H9 (cell line): ENCODE measurements around the gene CC2D1A. TPM values are rescaled to one million over a fixed set of nuclear protein-coding genes. Genes with fewer than 3 reads are reported as not detected.

Experiments used
- DNase-seq: peaks from one replicate; pipeline ENCODE4 v3.0.0-alpha.2; 2017
- H2AFZ ChIP-seq: one replicate; pipeline ENCODE4 v1.6.1; 2013; ENCODE audit warnings: mild to moderate bottlenecking, low read length, control low read depth, moderate library complexity
- H2AK5ac ChIP-seq: 2 replicates; pipeline ENCODE4 v1.6.1; 2013; ENCODE audit warnings: low read length, control low read depth, mixed read lengths; ENCODE audit not compliant: insufficient read length
- H2BK120ac ChIP-seq: one replicate; pipeline ENCODE4 v1.6.1; 2013; ENCODE audit warnings: low read depth, mild to moderate bottlenecking, low read length, control low read depth, inconsistent platforms; ENCODE audit not compliant: poor library complexity, severe bottlenecking
- H2BK12ac ChIP-seq: 2 replicates; pipeline ENCODE4 v1.6.1; 2013; ENCODE audit warnings: low read length, control low read depth, mixed read lengths, low read depth; ENCODE audit not compliant: insufficient read length
- H2BK15ac ChIP-seq: 2 replicates; pipeline ENCODE4 v1.6.1; 2013; ENCODE audit warnings: low read depth, low read length, control low read depth
- H2BK20ac ChIP-seq: one replicate; pipeline ENCODE4 v1.6.1; 2013; ENCODE audit warnings: low read depth, mild to moderate bottlenecking, low read length, control low read depth, inconsistent platforms; ENCODE audit not compliant: poor library complexity, severe bottlenecking
- H2BK5ac ChIP-seq: 2 replicates; pipeline ENCODE4 v1.6.1; 2013; ENCODE audit warnings: low read length, control low read depth, mixed read lengths; ENCODE audit not compliant: insufficient read length
- H3K14ac ChIP-seq: 2 replicates; pipeline ENCODE4 v1.6.1; 2013; ENCODE audit warnings: low read length, control low read depth; ENCODE audit not compliant: insufficient read depth
- H3K18ac ChIP-seq: 2 replicates; pipeline ENCODE4 v1.6.1; 2013; ENCODE audit warnings: low read depth, mild to moderate bottlenecking, mixed read lengths, low read length, control low read depth; ENCODE audit not compliant: insufficient read length
- H3K23ac ChIP-seq: 2 replicates; pipeline ENCODE4 v1.6.1; 2013; ENCODE audit warnings: low read length, control low read depth, mixed read lengths, low read depth; ENCODE audit not compliant: insufficient read length
- H3K23me2 ChIP-seq: 2 replicates; pipeline ENCODE4 v1.6.1; 2013; ENCODE audit warnings: low read depth, mild to moderate bottlenecking, mixed read lengths, low read length, control low read depth; ENCODE audit not compliant: insufficient read length, poor library complexity, severe bottlenecking
- H3K27ac ChIP-seq: 2 replicates; pipeline ENCODE4 v1.5.1; 2013; ENCODE audit warnings: low read length, control low read depth, mixed read lengths, low read depth; ENCODE audit not compliant: insufficient read length
- H3K27me3 ChIP-seq: 2 replicates; pipeline ENCODE4 v1.6.1; 2013; ENCODE audit warnings: low read length, control low read depth, inconsistent platforms; ENCODE audit not compliant: insufficient read depth
- H3K4ac ChIP-seq: 2 replicates; pipeline ENCODE4 v1.6.1; 2013; ENCODE audit warnings: low read depth, mild to moderate bottlenecking, control low read depth, inconsistent platforms, low read length, moderate library complexity
- H3K4me1 ChIP-seq: 2 replicates; pipeline ENCODE4 v1.6.1; 2013; ENCODE audit warnings: low read length, control low read depth, inconsistent platforms; ENCODE audit not compliant: insufficient read depth
- H3K4me2 ChIP-seq: 2 replicates; pipeline ENCODE4 v1.6.1; 2013; ENCODE audit warnings: low read length, control low read depth, mixed read lengths; ENCODE audit not compliant: insufficient read length, insufficient read depth
- H3K56ac ChIP-seq: 2 replicates; pipeline ENCODE4 v1.6.1; 2013; ENCODE audit warnings: low read depth, mild to moderate bottlenecking, mixed read lengths, low read length, control low read depth; ENCODE audit not compliant: insufficient read length
- H3K79me1 ChIP-seq: 2 replicates; pipeline ENCODE4 v1.6.1; 2013; ENCODE audit warnings: low read depth, mild to moderate bottlenecking, moderate library complexity, low read length, control low read depth, inconsistent platforms; ENCODE audit not compliant: insufficient read depth, poor library complexity, severe bottlenecking
- H3K79me2 ChIP-seq: 2 replicates; pipeline ENCODE4 v1.6.1; 2013; ENCODE audit warnings: low read length, control low read depth, inconsistent platforms; ENCODE audit not compliant: insufficient read depth
- H3K9ac ChIP-seq: 2 replicates; pipeline ENCODE4 v1.6.1; 2013; ENCODE audit warnings: low read length, control low read depth, mixed read lengths; ENCODE audit not compliant: insufficient read length; ENCODE audit errors: extremely low read depth
- H3K9me3 ChIP-seq: one replicate; pipeline ENCODE4 v1.6.1; 2013; ENCODE audit warnings: low read depth, low read length, inconsistent platforms; ENCODE audit not compliant: control insufficient read depth
- H3T11ph ChIP-seq: one replicate; pipeline ENCODE4 v1.6.1; 2013; ENCODE audit warnings: mild to moderate bottlenecking, low read length, control low read depth, inconsistent platforms
- H4K20me1 ChIP-seq: one replicate; pipeline ENCODE4 v1.6.1; 2013; ENCODE audit not compliant: control insufficient read depth, insufficient read length, insufficient read depth
- H4K5ac ChIP-seq: 2 replicates; pipeline ENCODE4 v1.6.1; 2013; ENCODE audit warnings: low read depth, mild to moderate bottlenecking, mixed read lengths, low read length, control low read depth; ENCODE audit not compliant: insufficient read length
- H4K8ac ChIP-seq: replicated peaks from 2 replicates; pipeline ENCODE4 v1.6.1; 2013; ENCODE audit warnings: low read length, control low read depth, mixed read lengths, low read depth; ENCODE audit not compliant: insufficient read length
- H4K91ac ChIP-seq: 2 replicates; pipeline ENCODE4 v1.6.1; 2013; ENCODE audit warnings: low read depth, mild to moderate bottlenecking, moderate library complexity, mixed read lengths, low read length, control low read depth; ENCODE audit not compliant: insufficient read length
- H3K27ac Mint-ChIP-seq, 3 experiments: 2 replicates in 2 of 3; 3 replicates in 1 of 3; pipeline ENCODE4 v1.8.0; 2020 to 2021; ENCODE audit warnings: mixed read lengths in 3 of 3, mild to moderate bottlenecking in 1 of 3, moderate library complexity in 1 of 3
- H3K27me3 Mint-ChIP-seq: 2 replicates; pipeline ENCODE4 v1.8.0; 2021; ENCODE audit warnings: low read depth, mild to moderate bottlenecking, moderate library complexity, mixed read lengths
- H3K36me3 Mint-ChIP-seq, 3 experiments: 2 replicates in 2 of 3; 3 replicates in 1 of 3; pipeline ENCODE4 v1.8.0; 2020 to 2021; ENCODE audit warnings: low read depth in 3 of 3, mixed read lengths in 3 of 3; ENCODE audit not compliant: insufficient read depth in 1 of 3
- H3K4me1 Mint-ChIP-seq, 2 experiments: 2 replicates each; pipeline ENCODE4 v1.8.0; 2020; ENCODE audit warnings: mixed read lengths in 2 of 2
- H3K4me3 Mint-ChIP-seq, 2 experiments: 2 replicates in 1 of 2; 3 replicates in 1 of 2; pipeline ENCODE4 v1.8.0; 2020 to 2021; ENCODE audit warnings: mild to moderate bottlenecking in 2 of 2, mixed read lengths in 2 of 2, moderate library complexity in 1 of 2
- H3K9me3 Mint-ChIP-seq, 2 experiments: 2 replicates in 1 of 2; 3 replicates in 1 of 2; pipeline ENCODE4 v1.8.0; 2020; ENCODE audit warnings: mild to moderate bottlenecking in 2 of 2, mixed read lengths in 2 of 2, moderate library complexity in 1 of 2
- CTCF ChIP-seq: fragments of 200-600 bp; sonication (generic); conservative IDR thresholded peaks from 3 replicates; pipeline ENCODE4 v1.8.0; 2021; ENCODE audit warnings: antibody characterized with exemption, mild to moderate bottlenecking
- WGBS: extraction: QIAGEN DNeasy Blood & Tissue Kit; methylation state at CpG from one replicate; pipeline ENCODE4 v1.1.7; 2013; ENCODE audit warnings: missing lambda C conversion rate, low lambda C conversion rate, mixed read lengths; ENCODE audit not compliant: insufficient read length; ENCODE audit errors: extremely low coverage; 5-methylcytosine and 5-hydroxymethylcytosine counted together
- total RNA-seq: library from RNA; stranded (reverse); gene quantifications from 2 replicates; pipeline ENCODE4 v1.2.1, GENCODE V29; 2021

Gene CC2D1A
- total RNA-seq, 1 experiment from 2014 or later, result 48.5 TPM

GRCh38 chr19:13906910-13907309 is 909 bp downstream of the CC2D1A start:
- no peak overlapping the region for H3K27ac ChIP-seq
- peaks cover 14% of the 10 kb centered on the region for H3K27me3 Mint-ChIP-seq
- H3K4ac ChIP-seq, result no peak overlapping the region
- TF ChIP-seq CTCF, result no peak
- no peak overlapping the region; the same call in 1 of the 2 replicates for H2BK15ac ChIP-seq
- H4K91ac ChIP-seq, result no peak overlapping the region
- no peak overlapping the region for H2BK12ac ChIP-seq
- H4K5ac ChIP-seq, result no peak overlapping the region
- H4K8ac ChIP-seq, result no peak overlapping the region
- peaks cover 10% of the 10 kb centered on the region for H3K23me2 ChIP-seq
- H3K23ac ChIP-seq, result no peak overlapping the region
- H3K56ac ChIP-seq, result no peak overlapping the region
- H3K4me1 Mint-ChIP-seq, result peaks cover 9 to 10% of the 10 kb centered on the region in 2 experiments
- no peaks in the 10 kb centered on the region for H3K79me1 ChIP-seq
- peak overlapping the region; percentile 80 for H3K4me2 ChIP-seq
- no peaks in the 10 kb centered on the region for H3K9me3 ChIP-seq
- H3K18ac ChIP-seq, result no peak overlapping the region
- no peak overlapping the region for H3K9ac ChIP-seq
- WGBS, result no CpG with 5 or more reads among the region's 5 CpGs
- H3K4me1 ChIP-seq, result no peaks in the 10 kb centered on the region
- H3K27me3 ChIP-seq, result no peaks in the 10 kb centered on the region
- no peak overlapping the region for H2AK5ac ChIP-seq
- peaks cover 6 to 24% (median 12%) of the 10 kb centered on the region in 3 experiments; a peak in 6 of 7 replicates for H3K36me3 Mint-ChIP-seq
- peak overlapping the region; percentile 81 to 86 for H3K4me3 Mint-ChIP-seq
- no peak overlapping the region for H3T11ph ChIP-seq
- no peak overlapping the region for H2BK5ac ChIP-seq
- H2AFZ ChIP-seq, result no peak overlapping the region
- peaks cover 0 to 2% of the 10 kb centered on the region in 2 experiments; a peak in 2 of 5 replicates for H3K9me3 Mint-ChIP-seq
- H3K27ac Mint-ChIP-seq, result peak overlapping the region in 1 of 3 experiments; percentile 82; a peak in 2 of 7 replicates
- H3K79me2 ChIP-seq, result no peaks in the 10 kb centered on the region
- H2BK120ac ChIP-seq, result no peak overlapping the region
- H2BK20ac ChIP-seq, result no peak overlapping the region
- no peak overlapping the region for H3K14ac ChIP-seq
- H4K20me1 ChIP-seq, result no peaks in the 10 kb centered on the region
- no peak for DNase-seq
